HepG2 (cell line): Measurements from ENCODE around the gene ADGRV1. TPM values are rescaled to one million over a fixed set of nuclear protein-coding genes. Genes with fewer than 3 reads are reported as not detected.

Experiments used
- ATAC-seq: fragments of 200-7000 bp; cut with Tn5 transposase; 3 replicates; pipeline ENCODE4 v1.9.1; 2020; ENCODE audit warnings: mild to moderate bottlenecking, moderate library complexity
- BruUV-seq: library from RNA; stranded (reverse); fragments of 400-500 nt; replicated peaks from 2 replicates; lab custom pipeline; 2021; lab: Mats Ljungman, UMichigan
- CTCF ChIA-PET: fragments of 300-600 bp; formaldehyde crosslinking; extraction: SDS; loops from one replicate; lab custom pipeline; 2021; ENCODE audit warnings: low total read pairs, inconsistent platforms, low intra/inter-chr PET ratio; lab: Yijun Ruan, JAX
- POLR2A ChIA-PET: fragments of 350-600 bp; sonication (Branson Sonifier 250); formaldehyde crosslinking; loops from one replicate; lab custom pipeline; 2020; ENCODE audit warnings: antibody characterized with exemption, inconsistent platforms; lab: Yijun Ruan, JAX
- DNase-seq: peaks from one replicate; pipeline ENCODE4 v3.0.0-alpha.2; 2015; ENCODE audit warnings: low spot score
- FAIRE-seq: peaks from 3 replicates; lab custom pipeline; 2011; peaks lifted over from hg19 to GRCh38; lab: Jason Lieb, UNC
- H2AFZ ChIP-seq: one replicate; pipeline ENCODE4 v1.6.1; 2011; ENCODE audit warnings: low read length, inconsistent platforms
- H3K27ac ChIP-seq: fragments of 300-600 bp; 3 replicates; pipeline ENCODE4 v1.8.0; 2011; ENCODE audit warnings: mixed run types, mild to moderate bottlenecking, mixed read lengths, low read length, inconsistent platforms; ENCODE audit not compliant: insufficient read depth; ENCODE audit errors: extremely low read length
- H3K27me3 ChIP-seq, 2 experiments: fragments of 200-600 bp in 1 of 2; 2 replicates in 1 of 2; 3 replicates in 1 of 2; pipeline versions ENCODE4 v1.6.0 to v1.8.0; 2011; ENCODE audit warnings: low read length in 2 of 2, mild to moderate bottlenecking in 2 of 2, moderate library complexity in 2 of 2, inconsistent platforms in 1 of 2; ENCODE audit not compliant: insufficient read depth in 2 of 2, control insufficient read depth in 1 of 2
- H3K36me3 ChIP-seq, 2 experiments: fragments of 200-600 bp in 1 of 2; replicated peaks in 1 of 2; 2 replicates in 1 of 2; 3 replicates in 1 of 2; pipeline versions ENCODE4 v1.5.1 to v1.8.0; 2011; ENCODE audit warnings: low read length in 2 of 2, inconsistent platforms in 1 of 2; ENCODE audit not compliant: insufficient read depth in 2 of 2, control insufficient read depth in 1 of 2
- H3K4me1 ChIP-seq: 2 replicates; pipeline ENCODE4 v1.5.1; 2012; ENCODE audit warnings: low read length, inconsistent platforms; ENCODE audit not compliant: insufficient read depth
- H3K4me2 ChIP-seq: 2 replicates; pipeline ENCODE4 v1.6.0; 2011; ENCODE audit warnings: low read depth, low read length, inconsistent platforms
- H3K4me3 ChIP-seq, 3 experiments: fragments of 200-600 bp in 1 of 3; sonication (generic), shearing (Covaris generic) in 1 of 3; replicated peaks in 1 of 3; 2 replicates each; pipeline ENCODE4 v1.5.1; 2011 to 2016; ENCODE audit warnings: low read length in 3 of 3, inconsistent platforms in 2 of 3, low read depth in 2 of 3, mild to moderate bottlenecking in 2 of 3, control low read depth in 1 of 3, mixed read lengths in 1 of 3; ENCODE audit not compliant: insufficient read depth in 1 of 3
- H3K79me2 ChIP-seq: one replicate; pipeline ENCODE4 v1.6.1; 2011; ENCODE audit warnings: low read length, inconsistent platforms; ENCODE audit not compliant: insufficient read depth
- H3K9ac ChIP-seq: 2 replicates; pipeline ENCODE4 v1.6.0; 2011; ENCODE audit warnings: mild to moderate bottlenecking, low read depth, low read length, inconsistent platforms; ENCODE audit not compliant: insufficient read depth
- H3K9me3 ChIP-seq: 2 replicates; pipeline ENCODE4 v1.5.1; 2012; ENCODE audit warnings: mild to moderate bottlenecking, low read length
- H4K20me1 ChIP-seq: 2 replicates; pipeline ENCODE4 v1.6.0; 2011; ENCODE audit warnings: inconsistent platforms, mild to moderate bottlenecking, low read length, moderate library complexity; ENCODE audit not compliant: insufficient read depth
- CREB1 ChIP-seq, 2 experiments: fragments of 450-650 bp in 1 of 2; IDR thresholded peaks; 2 replicates each; pipeline ENCODE4 v1.6.1; 2016 to 2017; ENCODE audit warnings: control low read depth in 1 of 2, mild to moderate bottlenecking in 1 of 2, missing compliant biosample characterization in 1 of 2, missing genetic modification characterization in 1 of 2
- FOXC1 ChIP-seq: sonication (generic); formaldehyde crosslinking; IDR thresholded peaks from 2 replicates; pipeline ENCODE4 v1.8.0; 2022; ENCODE audit warnings: mild to moderate bottlenecking, missing genetic modification reagents, borderline replicate concordance
- GRHL1 ChIP-seq: sonication (generic); formaldehyde crosslinking; conservative IDR thresholded peaks from 2 replicates; pipeline ENCODE4 v1.8.0; 2022; ENCODE audit warnings: missing genetic modification reagents
- HNRNPUL1 ChIP-seq: fragments of 200-400 bp; formaldehyde crosslinking; IDR thresholded peaks from 2 replicates; pipeline ENCODE4 v1.6.1; 2017; ENCODE audit warnings: low read depth, mild to moderate bottlenecking, low read length, moderate library complexity
- KLF16 ChIP-seq, 2 experiments: sonication (generic) in 1 of 2; formaldehyde crosslinking in 1 of 2; IDR thresholded peaks; 2 replicates each; pipeline versions ENCODE4 v1.6.1 to v1.8.0; 2016 to 2023; ENCODE audit warnings: missing genetic modification reagents in 2 of 2, missing compliant biosample characterization in 1 of 2
- NFATC3 ChIP-seq: sonication (generic); formaldehyde crosslinking; IDR thresholded peaks from 2 replicates; pipeline ENCODE4 v1.5.1; 2020; ENCODE audit warnings: mild to moderate bottlenecking, missing genetic modification reagents
- NPAS2 ChIP-seq: sonication (generic); formaldehyde crosslinking; IDR thresholded peaks from 2 replicates; pipeline ENCODE4 v1.8.0; 2022; ENCODE audit warnings: mild to moderate bottlenecking, missing genetic modification reagents, borderline replicate concordance
- RBAK ChIP-seq: sonication (generic); formaldehyde crosslinking; IDR thresholded peaks from 2 replicates; pipeline ENCODE4 v1.5.1; 2020; ENCODE audit warnings: mild to moderate bottlenecking, missing genetic modification reagents
- SNAPC5 ChIP-seq: sonication (generic); formaldehyde crosslinking; IDR thresholded peaks from 2 replicates; pipeline ENCODE4 v1.8.1; 2023; ENCODE audit warnings: mild to moderate bottlenecking, missing genetic modification reagents, borderline replicate concordance
- SOX13 ChIP-seq, 3 experiments: fragments of 450-650 bp in 1 of 3; sonication (generic) in 1 of 3; formaldehyde crosslinking in 1 of 3; IDR thresholded peaks in 2 of 3; conservative IDR thresholded peaks in 1 of 3; 2 replicates each; pipeline versions ENCODE4 v1.5.0 to v1.6.1; 2016 to 2020; ENCODE audit warnings: antibody characterized with exemption in 1 of 3, mild to moderate bottlenecking in 1 of 3, missing compliant biosample characterization in 1 of 3, missing genetic modification reagents in 1 of 3, moderate library complexity in 1 of 3
- SUZ12 ChIP-seq: fragments of 150-350 bp; IDR thresholded peaks from 2 replicates; pipeline ENCODE4 v1.6.1; 2014; ENCODE audit warnings: low read depth, low read length
- ZNF280B ChIP-seq: sonication (generic); formaldehyde crosslinking; IDR thresholded peaks from 2 replicates; pipeline ENCODE4 v1.5.0; 2020; ENCODE audit warnings: missing genetic modification reagents, mild to moderate bottlenecking, borderline replicate concordance
- ZNF292 ChIP-seq: sonication (generic); formaldehyde crosslinking; IDR thresholded peaks from 2 replicates; pipeline ENCODE4 v1.8.1; 2022; ENCODE audit warnings: mild to moderate bottlenecking, low read depth, missing genetic modification reagents, borderline replicate concordance
- ZNF382 ChIP-seq: sonication (generic); formaldehyde crosslinking; IDR thresholded peaks from 2 replicates; pipeline ENCODE4 v1.5.0; 2020; ENCODE audit warnings: missing genetic modification reagents, mild to moderate bottlenecking, borderline replicate concordance
- ZNF615 ChIP-seq: sonication (generic); formaldehyde crosslinking; IDR thresholded peaks from 2 replicates; pipeline ENCODE4 v1.5.0; 2020; ENCODE audit warnings: mild to moderate bottlenecking, missing genetic modification reagents, borderline replicate concordance
- ZNF83 ChIP-seq: sonication (generic); formaldehyde crosslinking; IDR thresholded peaks from 2 replicates; pipeline ENCODE4 v1.4.0; 2020; ENCODE audit warnings: missing genetic modification reagents, mild to moderate bottlenecking, borderline replicate concordance
- whole genome bisulfite sequencing: methylation state at CpG from one replicate; pipeline ENCODE4 v1.1.6; 2017; ENCODE audit warnings: low lambda C conversion rate; 5-methylcytosine and 5-hydroxymethylcytosine counted together
- in situ Hi-C: cut with HindIII; loops from 2 replicates; pipeline ENCODE4 v1.10.0; 2017; ENCODE audit warnings: low pct_unique_long_range_greater_than_20kb; ENCODE audit not compliant: extremely low pct_ligation_motif_present
- intact Hi-C: fragments of 100-400 bp; cut with micrococcal nuclease; formaldehyde crosslinking; loops from one replicate; pipeline ENCODE4 v1.10.0; 2022; ENCODE audit not compliant: unreplicated experiment
- polyA plus RNA-seq, 8 experiments: library from polyadenylated mRNA; depleted of rRNA in 3 of 8; stranded (reverse) in 7 of 8; unstranded in 1 of 8; fragments of >200 nt; fragmentation: Illumina TruSeq in 4 of 8; extraction: Trizol in 4 of 8; gene quantifications; 2 replicates each; pipeline versions ENCODE4 v1.2.1 to v1.2.3, GENCODE V29; 2011 to 2016; ENCODE audit warnings: low read depth in 4 of 8, missing spikeins in 1 of 8, mixed read lengths in 1 of 8; ENCODE audit not compliant: insufficient read depth in 1 of 8
- total RNA-seq, 5 experiments: library from RNA; depleted of rRNA; stranded (reverse); fragments of >200 nt; fragmentation: Illumina TruSeq; extraction: Trizol; gene quantifications; 2 replicates each; pipeline ENCODE4 v1.2.3, GENCODE V29; 2016; ENCODE audit warnings: low read depth in 1 of 5
- TF ChIP-seq, protein P1 (sequence below): sonication (generic); formaldehyde crosslinking; conservative IDR thresholded peaks from 2 replicates; pipeline ENCODE4 v1.8.0; 2022; ENCODE audit warnings: mild to moderate bottlenecking, moderate library complexity, missing genetic modification reagents

Gene ADGRV1
- total and polyA plus RNA-seq, 2 of the 13 experiments (the other 11 are each of a cell fraction or from before 2014, with no cell fraction given) = 1.7 to 3.9 TPM

GRCh38 chr5:91137647-91138046 is 579.0 kb downstream of the ADGRV1 start:
- DNase-seq (no peak), ATAC-seq (no peak)
- H4K20me1 ChIP-seq = no peaks in the 10 kb centered on the region
- H3K4me3 ChIP-seq = no peak overlapping the region
- H3K36me3 ChIP-seq = no peaks in the 10 kb centered on the region
- ChIA-PET CTCF (no interaction called here), POLR2A (no interaction called here)
- no peaks in the 10 kb centered on the region for H3K79me2 ChIP-seq
- peaks cover 0 to 4% of the 10 kb centered on the region in 2 experiments; a peak in 1 of 5 replicates for H3K27me3 ChIP-seq
- H3K9ac ChIP-seq = no peak overlapping the region
- in situ Hi-C loops = no loop called here
- H3K4me1 ChIP-seq = no peaks in the 10 kb centered on the region
- no TSS peak for BruUV-seq
- 93% methylated on average over 3 of the region's 3 CpGs for WGBS
- TF ChIP-seq, protein P1, sequence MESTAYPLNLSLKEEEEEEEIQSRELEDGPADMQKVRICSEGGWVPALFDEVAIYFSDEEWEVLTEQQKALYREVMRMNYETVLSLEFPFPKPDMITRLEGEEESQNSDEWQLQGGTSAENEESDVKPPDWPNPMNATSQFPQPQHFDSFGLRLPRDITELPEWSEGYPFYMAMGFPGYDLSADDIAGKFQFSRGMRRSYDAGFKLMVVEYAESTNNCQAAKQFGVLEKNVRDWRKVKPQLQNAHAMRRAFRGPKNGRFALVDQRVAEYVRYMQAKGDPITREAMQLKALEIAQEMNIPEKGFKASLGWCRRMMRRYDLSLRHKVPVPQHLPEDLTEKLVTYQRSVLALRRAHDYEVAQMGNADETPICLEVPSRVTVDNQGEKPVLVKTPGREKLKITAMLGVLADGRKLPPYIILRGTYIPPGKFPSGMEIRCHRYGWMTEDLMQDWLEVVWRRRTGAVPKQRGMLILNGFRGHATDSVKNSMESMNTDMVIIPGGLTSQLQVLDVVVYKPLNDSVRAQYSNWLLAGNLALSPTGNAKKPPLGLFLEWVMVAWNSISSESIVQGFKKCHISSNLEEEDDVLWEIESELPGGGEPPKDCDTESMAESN (CRISPR knock-in tag) = no peak
- TF ChIP-seq ZNF292 (no peak), HNRNPUL1 (no peak), ZNF382 (CRISPR knock-in tag) (no peak), NPAS2 (CRISPR knock-in tag) (no peak), ZNF83 (no peak), CREB1 (IDR thresholded peaks at IDR 0.05) (no peak), CREB1 (CRISPR knock-in tag; IDR thresholded peaks at IDR 0.05) (no peak), KLF16 (CRISPR knock-in tag; IDR thresholded peaks at IDR 0.05) (no peak), ZNF615 (no peak), GRHL1 (CRISPR knock-in tag) (no peak), SUZ12 (no peak), RBAK (CRISPR knock-in tag) (no peak), NFATC3 (CRISPR knock-in tag) (no peak), SOX13 (IDR thresholded peaks at IDR 0.05) (no peak), SOX13 (CRISPR knock-in tag; conservative IDR thresholded peaks at IDR 0.05 in 1 of 2, IDR thresholded peaks at IDR 0.05 in 1 of 2) (no peak), ZNF280B (no peak), FOXC1 (CRISPR knock-in tag) (no peak), SNAPC5 (CRISPR knock-in tag) (no peak)
- TF ChIP-seq, all 625 proteins: peak for 0
- FAIRE-seq = no peak
- no peak overlapping the region for H2AFZ ChIP-seq
- H3K4me2 ChIP-seq = no peak overlapping the region
- H3K9me3 ChIP-seq = no peaks in the 10 kb centered on the region
- intact Hi-C loops = no loop called here
- H3K27ac ChIP-seq = no peak overlapping the region
